ENCODE measurements around the gene LRRC8B. TPM values are rescaled to one million over a fixed set of nuclear protein-coding genes. Genes with fewer than 3 reads are reported as not detected.

LRRC8B gene
- total and polyA plus RNA-seq, 9 of the 15 experiments (the other 6 are each of a cell fraction or from before 2014, with no cell fraction given) = 4.3 to 43.7 (median 14.4) TPM

- CTCF ChIA-PET (ENCODE audit: low intra/inter-chr PET ratio) = no interaction called here
- 15% methylated on average over 4 of the region's 4 CpGs for WGBS (ENCODE audit: insufficient coverage, low coverage, missing lambda C conversion rate)
- in situ Hi-C loops (cut with MboI) = loop anchor here (5.0 kb wide), 1 partner anchor 81 kb away; no protein-coding TSS in a partner anchor
- H3K79me2 ChIP-seq (ENCODE audit: control insufficient read depth, insufficient read depth, low read length) = no peaks in the 10 kb centered on the region
- H3K4me1 ChIP-seq (replicated peaks in 1 of 2; ENCODE audit: control insufficient read depth in 2 of 2, insufficient read depth in 2 of 2, low read length in 2 of 2) = peaks cover 0 to 7% of the 10 kb centered on the region in 2 experiments; a peak in 2 of 5 replicates
- H3K27ac ChIP-seq (ENCODE audit: extremely low read depth, low read depth, low read length) = no peak overlapping the region
- intact Hi-C loops (cut with micrococcal nuclease) = no loop called here
- POLR2A ChIA-PET = interaction anchor here (1.6 kb wide), 1 partner anchor 16 kb away, joined by 5 read pairs; no protein-coding TSS in a partner anchor
- FAIRE-seq (peak; percentile 56), ATAC-seq (peak; percentile 72), DNase-seq (ENCODE audit: extremely low read depth in 1 of 4, low spot score in 3 of 4) (peak; percentile 22 to 65 (median 34))
- H3K4me3 ChIP-seq = no peak overlapping the region
- H3K27me3 ChIP-seq (ENCODE audit: control insufficient read depth in 2 of 2, insufficient read depth in 2 of 2, low read length in 2 of 2) = no peaks in the 10 kb centered on the region
- H4K20me1 ChIP-seq (replicated peaks; ENCODE audit: control insufficient read depth, insufficient read depth, low read length) = no peaks in the 10 kb centered on the region
- no peaks in the 10 kb centered on the region for H3K9me1 ChIP-seq (ENCODE audit: control insufficient read depth, insufficient read depth, low read length)
- H3K36me3 ChIP-seq (ENCODE audit: control insufficient read depth, insufficient read depth, low read length) = no peaks in the 10 kb centered on the region
- H3K9me3 ChIP-seq (replicated peaks; ENCODE audit: control insufficient read depth, insufficient read depth, low read depth, low read length) = no peaks in the 10 kb centered on the region
- no peak overlapping the region; the same call in 1 of the 2 replicates for H3K4me2 ChIP-seq (ENCODE audit: insufficient read depth, low read length)
- no TSS peak for BruUV-seq (replicated peaks)
- 0 out of 2 replicates have a peak overlapping the region, but pooled peaks have one; percentile 7 for H2AFZ ChIP-seq (ENCODE audit: low read depth, low read length)
- no peak overlapping the region for H3K9ac ChIP-seq (ENCODE audit: insufficient read depth in 1 of 2, low read depth in 2 of 2, low read length in 2 of 2)
- TF ChIP-seq ZNF589 (CRISPR knock-in tag; IDR thresholded peaks at IDR 0.05; ENCODE audit: low read depth) (no peak), MYC (IDR thresholded peaks at IDR 0.05; ENCODE audit: low read depth, low read length) (peak; percentile 58), MYC (CRISPR knock-in tag; IDR thresholded peaks at IDR 0.05; ENCODE audit: borderline replicate concordance, low read depth) (no peak), ZBTB12 (CRISPR knock-in tag; IDR thresholded peaks at IDR 0.05) (no peak), EGR1 (conservative IDR thresholded peaks at IDR 0.05) (no peak), TEAD2 (tag; IDR thresholded peaks at IDR 0.05) (no peak), CREB3 (tag; conservative IDR thresholded peaks at IDR 0.05; ENCODE audit: low read depth) (no peak), CSDE1 (IDR thresholded peaks at IDR 0.05) (no peak), AFF1 (IDR thresholded peaks at IDR 0.05; ENCODE audit: low read depth in 1 of 2, partially characterized antibody in 2 of 2) (no peak), NCOR1 (IDR thresholded peaks at IDR 0.05) (no peak), FOXK2 (conservative IDR thresholded peaks at IDR 0.05 in 1 of 2, IDR thresholded peaks at IDR 0.05 in 1 of 2; ENCODE audit: low read depth in 2 of 2) (no peak), SRF (CRISPR knock-in tag; IDR thresholded peaks at IDR 0.05) (no peak), ZNF316 (IDR thresholded peaks at IDR 0.05) (peak; percentile 59), CTCFL (IDR thresholded peaks at IDR 0.05; ENCODE audit: borderline replicate concordance, insufficient read depth, low read depth, low read length, poor library complexity, severe bottlenecking) (no peak)
Measured at GRCh38 chr1:89516055-89516454, 8.6 kb upstream of the LRRC8B start.
